Right renal pelvis (tissue), 4 donors: ENCODE data around the gene MMEL1. TPM values are rescaled to one million over a fixed set of nuclear protein-coding genes. Genes with fewer than 3 reads are reported as not detected.
"Not testable (repeated sequence)": the region's sequence is repeated elsewhere in the genome, so short reads cannot be mapped to it uniquely, and the experiment has no call there.

ENCODE experiments used
- DNase-seq, 4 donors: peaks; one replicate each; pipeline ENCODE4 v3.0.0-alpha.2; 2013; ENCODE audit warnings: low read depth in 4 of 4, low spot score in 3 of 4, missing footprints in 1 of 4
- polyA plus RNA-seq, 4 donors: library from polyadenylated mRNA; unstranded; fragments of 120-200 nt; gene quantifications; one replicate each; pipeline ENCODE4 v1.2.1, GENCODE V29; 2013; ENCODE audit not compliant: insufficient read length in 4 of 4

Gene MMEL1, protein sequence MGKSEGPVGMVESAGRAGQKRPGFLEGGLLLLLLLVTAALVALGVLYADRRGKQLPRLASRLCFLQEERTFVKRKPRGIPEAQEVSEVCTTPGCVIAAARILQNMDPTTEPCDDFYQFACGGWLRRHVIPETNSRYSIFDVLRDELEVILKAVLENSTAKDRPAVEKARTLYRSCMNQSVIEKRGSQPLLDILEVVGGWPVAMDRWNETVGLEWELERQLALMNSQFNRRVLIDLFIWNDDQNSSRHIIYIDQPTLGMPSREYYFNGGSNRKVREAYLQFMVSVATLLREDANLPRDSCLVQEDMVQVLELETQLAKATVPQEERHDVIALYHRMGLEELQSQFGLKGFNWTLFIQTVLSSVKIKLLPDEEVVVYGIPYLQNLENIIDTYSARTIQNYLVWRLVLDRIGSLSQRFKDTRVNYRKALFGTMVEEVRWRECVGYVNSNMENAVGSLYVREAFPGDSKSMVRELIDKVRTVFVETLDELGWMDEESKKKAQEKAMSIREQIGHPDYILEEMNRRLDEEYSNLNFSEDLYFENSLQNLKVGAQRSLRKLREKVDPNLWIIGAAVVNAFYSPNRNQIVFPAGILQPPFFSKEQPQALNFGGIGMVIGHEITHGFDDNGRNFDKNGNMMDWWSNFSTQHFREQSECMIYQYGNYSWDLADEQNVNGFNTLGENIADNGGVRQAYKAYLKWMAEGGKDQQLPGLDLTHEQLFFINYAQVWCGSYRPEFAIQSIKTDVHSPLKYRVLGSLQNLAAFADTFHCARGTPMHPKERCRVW
- polyA plus RNA-seq: 1 to 10 TPM; 1.9 to 4.0 (median 3.2) TPM

DNA sequence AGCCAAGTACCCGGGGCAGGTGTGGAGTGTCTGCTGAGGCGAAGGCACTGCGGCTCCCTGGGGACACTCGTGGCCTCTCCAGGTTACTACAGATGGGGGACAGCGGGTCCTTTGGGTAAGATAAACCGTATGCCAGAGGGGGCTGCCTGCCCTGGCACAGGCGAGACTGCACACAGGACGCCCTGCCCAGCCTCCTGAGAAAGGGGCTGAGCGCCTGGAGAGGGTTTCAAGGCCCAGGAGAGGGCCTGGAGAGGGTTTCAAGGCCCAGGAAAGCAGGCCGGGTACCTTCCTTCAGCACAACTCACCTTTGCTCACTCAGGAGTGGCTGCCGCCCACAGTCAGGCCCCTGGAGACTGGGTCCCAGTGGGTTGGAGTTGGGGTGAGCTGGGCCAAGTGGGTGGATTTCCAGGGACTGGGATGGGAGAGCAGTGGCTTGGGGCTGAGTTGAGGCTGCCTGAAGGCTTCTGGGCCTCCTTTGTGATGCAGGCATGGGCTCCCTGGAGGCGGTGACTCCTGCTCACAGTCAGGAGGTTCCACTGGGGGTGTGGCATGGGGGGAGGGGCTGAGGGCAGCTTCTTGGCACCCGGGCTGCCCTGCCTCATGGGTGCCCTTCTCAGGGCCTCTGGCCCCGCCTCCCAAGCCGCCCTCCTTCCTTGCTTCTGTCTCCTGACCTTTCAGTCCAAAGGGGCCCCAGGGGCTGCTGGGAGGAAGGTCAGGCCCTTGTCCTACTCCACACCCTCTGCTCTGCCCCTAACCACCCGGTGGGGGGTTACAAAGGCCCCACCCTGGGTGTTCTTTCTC lies at the start of gene MMEL1:
MMEL1 (minus strand) TSS at position 456 of the 801 bp plus-strand sequence. CDS start 3,532 bp downstream, outside the sequence.
- no peak for DNase-seq

DNA sequence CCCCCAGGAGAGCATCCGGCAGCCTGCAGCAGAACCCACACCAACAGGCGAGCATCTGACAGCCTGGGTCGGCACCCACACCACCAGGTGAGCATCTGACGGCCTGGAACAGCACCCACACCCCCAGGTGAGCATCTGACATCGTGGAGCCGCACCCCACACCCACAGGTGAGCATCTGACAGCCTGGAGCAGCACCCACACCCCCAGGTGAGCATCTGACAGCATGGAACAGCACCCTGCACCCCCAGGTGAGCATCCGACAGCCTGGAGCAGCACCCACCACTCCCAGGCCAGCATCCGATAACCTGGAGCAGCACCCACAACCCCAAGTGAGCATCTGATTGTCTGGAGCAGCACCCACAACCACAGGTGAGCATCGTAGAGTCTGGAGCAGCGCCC lies 43.9 kb upstream of the MMEL1 start:
- DNase-seq: not testable (repeated sequence)

DNA sequence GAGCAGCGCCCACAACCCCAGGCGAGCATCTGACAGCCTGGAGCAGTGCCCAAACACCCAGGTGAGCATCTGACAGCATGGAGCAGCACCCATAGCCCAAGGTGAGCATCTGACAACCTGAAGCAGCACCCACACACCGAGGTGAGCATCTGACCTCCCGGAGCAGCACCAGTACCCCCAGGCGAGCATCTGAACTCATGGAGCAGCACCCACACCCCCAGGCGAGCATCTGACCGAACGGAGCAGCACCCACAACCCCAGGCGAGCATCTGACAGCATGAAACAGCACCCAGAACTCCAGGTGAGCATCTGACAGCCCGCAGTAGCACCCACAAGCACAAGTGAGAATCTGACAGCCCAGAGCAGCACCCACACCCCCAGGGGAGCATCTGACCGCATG lies 38.8 kb upstream of the MMEL1 start:
- not testable (repeated sequence) for DNase-seq

- DNase-seq: not testable (repeated sequence)
Measured at GRCh38 chr1:2659806-2660205, 27.0 kb upstream of the MMEL1 start.

DNA sequence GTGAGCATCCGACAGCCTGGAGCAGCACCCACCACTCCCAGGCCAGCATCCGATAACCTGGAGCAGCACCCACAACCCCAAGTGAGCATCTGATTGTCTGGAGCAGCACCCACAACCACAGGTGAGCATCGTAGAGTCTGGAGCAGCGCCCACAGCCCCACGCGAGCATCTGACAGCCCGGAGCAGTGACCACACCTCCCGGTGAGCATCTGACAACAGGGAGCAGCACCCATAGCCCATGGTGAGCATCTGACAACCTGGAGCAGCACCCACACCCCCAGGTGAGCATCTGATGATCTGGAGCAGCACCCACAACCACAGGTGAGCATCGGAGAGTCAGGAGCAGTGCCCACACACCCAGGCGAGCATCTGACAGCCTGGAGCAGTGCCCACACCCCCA lies 25.1 kb upstream of the MMEL1 start:
- DNase-seq: not testable (repeated sequence)

DNA sequence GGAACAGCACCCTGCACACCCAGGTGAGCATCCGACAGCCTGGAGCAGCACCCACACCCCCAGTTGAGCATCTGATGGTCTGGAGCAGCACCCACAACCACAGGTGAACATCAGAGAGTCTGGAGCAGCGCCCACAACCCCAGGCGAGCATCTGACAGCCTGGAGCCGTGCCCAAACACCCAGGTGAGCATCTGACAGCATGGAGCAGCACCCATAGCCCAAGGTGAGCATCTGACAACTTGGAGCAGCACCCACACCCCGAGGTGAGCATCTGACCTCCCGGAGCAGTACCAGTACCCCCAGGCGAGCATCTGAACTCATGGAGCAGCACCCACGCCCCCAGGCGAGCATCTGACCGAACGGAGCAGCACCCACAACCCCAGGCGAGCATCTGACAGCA lies 24.3 kb upstream of the MMEL1 start:
- DNase-seq: not testable (repeated sequence)

- not testable (repeated sequence) for DNase-seq
Measured at GRCh38 chr1:2655598-2656434, 23.0 kb upstream of the MMEL1 start.

DNA sequence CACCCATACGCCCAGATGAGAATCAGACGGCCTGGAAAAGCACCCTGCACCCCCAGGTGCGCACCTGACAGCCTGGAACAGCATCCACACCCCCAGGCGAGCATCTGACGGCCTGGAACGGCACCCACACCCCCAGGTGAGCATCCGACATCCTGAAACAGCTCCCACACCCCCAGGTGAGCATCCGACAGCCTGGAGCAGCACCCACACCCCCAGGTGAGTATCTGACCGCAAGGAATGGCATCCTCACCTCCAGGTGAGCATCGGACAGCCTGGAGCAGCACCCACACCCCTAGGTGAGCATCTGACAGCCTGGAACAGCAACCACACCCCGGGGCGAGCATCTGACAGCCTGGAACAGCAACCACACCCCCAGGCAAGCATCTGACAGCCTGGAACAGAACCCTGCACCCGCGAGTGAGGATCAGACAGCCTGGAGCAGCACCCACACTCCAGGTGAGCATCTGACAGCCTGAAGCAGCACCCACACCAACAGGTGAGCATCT lies 21.7 kb upstream of the MMEL1 start:
- DNase-seq: not testable (repeated sequence)

- DNase-seq: not testable (repeated sequence)
Measured at GRCh38 chr1:2653741-2654442, 21.1 kb upstream of the MMEL1 start.

DNA sequence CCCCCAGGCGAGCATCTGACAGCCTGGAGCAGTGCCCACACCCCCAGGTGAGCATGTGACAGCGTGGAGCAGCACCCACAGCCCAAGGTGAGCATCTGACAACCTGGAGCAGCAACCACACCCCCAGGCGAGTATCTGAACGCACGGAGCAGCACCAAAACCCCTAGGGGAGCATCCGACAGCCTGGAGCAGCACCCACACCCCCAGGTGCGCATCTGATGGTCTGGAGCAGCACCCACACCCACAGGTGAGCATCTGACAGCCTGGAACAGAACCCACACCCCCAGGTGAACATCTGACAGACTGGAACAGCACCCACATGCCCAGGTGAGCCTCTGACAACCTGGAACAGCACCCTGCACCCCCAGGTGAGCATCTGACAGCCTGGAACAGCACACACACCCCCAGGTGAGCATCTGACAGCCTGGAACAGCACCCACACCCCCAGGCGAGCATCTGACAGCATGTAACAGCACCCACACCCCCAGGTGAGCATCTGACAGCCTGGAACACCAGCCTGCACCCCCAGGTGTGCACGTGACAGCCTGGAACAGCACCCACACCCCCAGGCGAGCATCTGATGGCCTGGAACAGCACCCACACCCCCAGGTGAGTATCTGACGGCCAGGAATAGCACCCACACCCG lies 20.2 kb upstream of the MMEL1 start:
- not testable (repeated sequence) for DNase-seq

- DNase-seq: not testable (repeated sequence)
Measured at GRCh38 chr1:2652152-2652925, 19.5 kb upstream of the MMEL1 start.

- no peak for DNase-seq
Measured at GRCh38 chr1:2650967-2651645, 18.3 kb upstream of the MMEL1 start.

DNA sequence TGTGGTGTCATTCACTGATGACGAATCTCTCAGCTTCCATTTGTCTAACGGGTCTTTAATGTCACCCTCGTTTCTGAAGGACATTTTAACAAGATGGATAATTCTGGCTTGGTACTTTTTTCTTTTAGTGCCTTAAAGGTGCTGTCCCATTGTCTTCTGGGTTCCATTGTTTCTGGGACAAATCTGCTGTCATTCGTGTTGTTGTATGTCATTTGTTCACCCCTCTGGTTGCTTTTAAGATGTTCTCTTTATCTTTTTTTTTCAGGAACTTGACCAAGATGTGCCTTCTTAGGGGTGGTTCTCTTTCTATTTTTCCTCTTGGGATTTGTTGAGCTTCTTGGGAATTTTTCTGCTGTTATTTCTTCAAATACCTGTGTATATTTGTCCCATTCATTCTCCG lies 14.0 kb upstream of the MMEL1 start:
- no peak for DNase-seq

GRCh38 chr1:2645776-2646175 lies 13.0 kb upstream of the MMEL1 start:
- DNase-seq: no peak

DNA sequence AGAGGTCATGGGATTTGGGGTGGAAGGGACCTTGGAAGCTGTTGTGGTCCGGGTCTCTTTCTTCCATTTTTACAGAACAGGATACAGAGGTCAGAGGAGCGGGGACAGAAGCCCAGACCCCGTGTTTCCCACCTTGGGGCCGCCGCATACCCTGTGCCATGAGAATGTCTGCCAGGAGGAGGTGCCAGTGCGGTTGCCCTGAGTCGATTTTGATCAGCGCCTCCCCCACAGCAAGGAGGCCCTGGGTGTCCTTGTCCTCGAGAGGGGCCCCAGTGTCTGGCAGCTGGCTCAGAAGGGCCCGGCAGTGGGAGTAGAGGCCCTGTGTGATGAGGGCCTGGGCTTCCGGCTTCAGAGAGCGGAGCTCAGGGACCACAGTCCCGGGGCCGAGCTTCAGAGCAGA lies 12.3 kb upstream of the MMEL1 start:
- DNase-seq: no peak

- no peak for DNase-seq
Measured at GRCh38 chr1:2644591-2645101, 11.8 kb upstream of the MMEL1 start.

- DNase-seq: no peak
Measured at GRCh38 chr1:2644171-2644570, 11.4 kb upstream of the MMEL1 start.
